IMR-90 (cell line): ENCODE data around the gene SNX27. TPM values are rescaled to one million over a fixed set of nuclear protein-coding genes. Genes with fewer than 3 reads are reported as not detected.
A peak's percentile ranks its signal among the peaks of the same experiment; 100 is the strongest.

Experiments
- ATAC-seq: fragments of 200-7000 bp; cut with Tn5 transposase; 2 replicates; pipeline ENCODE4 v1.9.1; 2020; ENCODE audit warnings: low read depth, mild to moderate bottlenecking, moderate library complexity
- BruUV-seq: library from RNA; stranded (reverse); fragments of 400-500 nt; replicated peaks from 2 replicates; lab custom pipeline; 2021; lab: Mats Ljungman, UMichigan
- CTCF ChIA-PET: fragments of 300-600 bp; formaldehyde crosslinking; extraction: SDS; loops from one replicate; lab custom pipeline; 2021; ENCODE audit warnings: antibody characterized with exemption; lab: Yijun Ruan, JAX
- POLR2A ChIA-PET: fragments of 300-600 bp; sonication (Branson Sonifier 250); formaldehyde crosslinking; loops from one replicate; lab custom pipeline; 2022; ENCODE audit warnings: antibody characterized with exemption; ENCODE audit not compliant: unreplicated experiment; lab: Charles Lee
- DNase-seq: peaks from one replicate; pipeline ENCODE4 v3.0.0; 2013
- H2AFZ ChIP-seq: replicated peaks from 2 replicates; pipeline ENCODE3; 2013; ENCODE audit warnings: low read length, mild to moderate bottlenecking; ENCODE audit not compliant: poor library complexity
- H2AK5ac ChIP-seq: 2 replicates; pipeline ENCODE4 v1.6.1; 2013; ENCODE audit warnings: low read depth, low read length, inconsistent platforms
- H2AK9ac ChIP-seq: replicated peaks from 2 replicates; pipeline ENCODE3; 2013; ENCODE audit warnings: mild to moderate bottlenecking, low read depth, low read length, moderate library complexity; ENCODE audit not compliant: poor library complexity
- H2BK120ac ChIP-seq: 2 replicates; pipeline ENCODE4 v1.6.1; 2013; ENCODE audit warnings: low read depth, low read length, inconsistent platforms
- H2BK15ac ChIP-seq: 3 replicates; pipeline ENCODE4 v1.6.1; 2013; ENCODE audit warnings: low read depth, low read length, inconsistent platforms
- H2BK20ac ChIP-seq: 2 replicates; pipeline ENCODE4 v1.6.1; 2013; ENCODE audit warnings: low read depth, mild to moderate bottlenecking, inconsistent platforms, low read length, moderate library complexity
- H2BK5ac ChIP-seq: 2 replicates; pipeline ENCODE4 v1.6.1; 2013; ENCODE audit warnings: mild to moderate bottlenecking, low read depth, low read length, inconsistent platforms; ENCODE audit not compliant: poor library complexity, severe bottlenecking
- H3K14ac ChIP-seq: replicated peaks from 2 replicates; pipeline ENCODE4 v1.6.1; 2013; ENCODE audit warnings: low read depth, low read length, inconsistent platforms
- H3K18ac ChIP-seq: 2 replicates; pipeline ENCODE4 v1.6.1; 2013; ENCODE audit warnings: low read depth, low read length, control low read depth
- H3K23ac ChIP-seq: 2 replicates; pipeline ENCODE4 v1.6.1; 2013; ENCODE audit warnings: low read depth, low read length, inconsistent platforms
- H3K27ac ChIP-seq: 2 replicates; pipeline ENCODE4 v1.5.1; 2013; ENCODE audit warnings: mild to moderate bottlenecking, control low read depth, low read length; ENCODE audit not compliant: insufficient read depth
- H3K27me3 ChIP-seq: 2 replicates; pipeline ENCODE4 v1.6.1; 2013; ENCODE audit warnings: low read length; ENCODE audit not compliant: control insufficient read depth, insufficient read depth
- H3K36me3 ChIP-seq: 2 replicates; pipeline ENCODE4 v1.6.1; 2013; ENCODE audit warnings: low read length, mixed read lengths; ENCODE audit not compliant: control insufficient read depth, insufficient read depth
- H3K4ac ChIP-seq: 2 replicates; pipeline ENCODE4 v1.6.1; 2013; ENCODE audit warnings: low read depth, low read length, inconsistent platforms
- H3K4me1 ChIP-seq: 2 replicates; pipeline ENCODE4 v1.6.1; 2013; ENCODE audit warnings: low read length, mixed read lengths; ENCODE audit not compliant: control insufficient read depth, insufficient read depth
- H3K4me2 ChIP-seq: 2 replicates; pipeline ENCODE4 v1.6.1; 2013; ENCODE audit warnings: low read depth, mild to moderate bottlenecking, control low read depth, low read length, moderate library complexity
- H3K4me3 ChIP-seq: 2 replicates; pipeline ENCODE4 v1.5.1; 2013; ENCODE audit warnings: low read depth, mild to moderate bottlenecking, control low read depth, low read length, moderate library complexity; ENCODE audit not compliant: insufficient read depth
- H3K56ac ChIP-seq: 2 replicates; pipeline ENCODE4 v1.6.1; 2013; ENCODE audit warnings: low read length, inconsistent platforms; ENCODE audit not compliant: insufficient read depth; ENCODE audit errors: extremely low read depth
- H3K79me1 ChIP-seq, 2 experiments: 2 replicates each; pipeline ENCODE4 v1.6.1; 2013; ENCODE audit warnings: low read length in 2 of 2, inconsistent platforms in 1 of 2, low read depth in 1 of 2
- H3K9ac ChIP-seq: 2 replicates; pipeline ENCODE4 v1.6.1; 2013; ENCODE audit warnings: low read depth, low read length, control low read depth
- H3K9me1 ChIP-seq: 2 replicates; pipeline ENCODE4 v1.6.1; 2013; ENCODE audit warnings: low read length, inconsistent platforms; ENCODE audit not compliant: insufficient read depth
- H3K9me3 ChIP-seq: 2 replicates; pipeline ENCODE4 v1.6.1; 2013; ENCODE audit warnings: low read length; ENCODE audit not compliant: control insufficient read depth, insufficient read depth
- H4K20me1 ChIP-seq: 2 replicates; pipeline ENCODE4 v1.6.1; 2013; ENCODE audit warnings: low read length, inconsistent platforms; ENCODE audit not compliant: insufficient read depth
- H4K5ac ChIP-seq: 2 replicates; pipeline ENCODE4 v1.6.1; 2013; ENCODE audit warnings: mild to moderate bottlenecking, low read depth, low read length, control low read depth
- H4K8ac ChIP-seq, 2 experiments: 2 replicates each; pipeline ENCODE4 v1.6.1; 2013; ENCODE audit warnings: low read depth in 2 of 2, low read length in 2 of 2, control low read depth in 1 of 2, inconsistent platforms in 1 of 2
- H4K91ac ChIP-seq: 2 replicates; pipeline ENCODE4 v1.6.1; 2013; ENCODE audit warnings: low read depth, low read length, inconsistent platforms; ENCODE audit not compliant: insufficient read depth
- BHLHE40 ChIP-seq: fragments of 150-350 bp; IDR thresholded peaks from 2 replicates; pipeline ENCODE4 v1.6.1; 2016; ENCODE audit warnings: mild to moderate bottlenecking, low read depth, low read length
- CEBPB ChIP-seq: IDR thresholded peaks from 2 replicates; pipeline ENCODE4 v1.6.1; 2012; ENCODE audit warnings: low read depth, low read length, improper control_type of control experiment
- CHD1 ChIP-seq: IDR thresholded peaks from 2 replicates; pipeline ENCODE4 v1.6.1; 2012; ENCODE audit warnings: low read depth, low read length, improper control_type of control experiment
- MAFK ChIP-seq: IDR thresholded peaks from 2 replicates; pipeline ENCODE4 v1.6.1; 2012; ENCODE audit warnings: low read depth, low read length, improper control_type of control experiment
- MAZ ChIP-seq: IDR thresholded peaks from 2 replicates; pipeline ENCODE4 v1.6.1; 2012; ENCODE audit warnings: low read depth, mild to moderate bottlenecking, low read length, improper control_type of control experiment, moderate library complexity, borderline replicate concordance
- SMC3 ChIP-seq: fragments of 150-350 bp; IDR thresholded peaks from 2 replicates; pipeline ENCODE4 v1.6.1; 2016; ENCODE audit warnings: low read depth, mild to moderate bottlenecking, antibody characterized with exemption, low read length, moderate library complexity
- WGBS, 2 experiments: methylation state at CpG; one replicate each; pipeline versions ENCODE4 v1.1.5 to v1.1.7; 2013; ENCODE audit warnings: missing lambda C conversion rate in 2 of 2; ENCODE audit not compliant: insufficient read length in 1 of 2; ENCODE audit errors: extremely low coverage in 2 of 2; 5-methylcytosine and 5-hydroxymethylcytosine counted together
- dilution Hi-C: fragments of 300-500 bp; cut with HindIII; formaldehyde crosslinking; loops from one replicate; pipeline ENCODE4 v1.14.3; 2018; ENCODE audit warnings: low sequenced_read_pairs; ENCODE audit not compliant: unreplicated experiment
- in situ Hi-C: fragments of 300-500 bp; cut with MboI; formaldehyde crosslinking; loops from 3 replicates; pipeline ENCODE4 v1.14.3; 2019; ENCODE audit warnings: low sequenced_read_pairs, inconsistent platforms, mixed read lengths
- intact Hi-C: fragments of 100-400 bp; cut with micrococcal nuclease; formaldehyde crosslinking; loops from 2 replicates; pipeline ENCODE4 v1.10.0; 2022
- polyA plus RNA-seq, 3 experiments: library from polyadenylated mRNA; depleted of rRNA; stranded (reverse); fragments of >200 nt; gene quantifications; 2 replicates each; pipeline ENCODE4 v1.2.3, GENCODE V29; 2012; ENCODE audit warnings: low replicate concordance in 1 of 3
- total RNA-seq: library from RNA; depleted of rRNA; stranded (reverse); fragments of >200 nt; gene quantifications from 2 replicates; pipeline ENCODE4 v1.2.3, GENCODE V29; 2012
- TF ChIP-seq, protein P1 (sequence below): fragments of 150-350 bp; IDR thresholded peaks from 2 replicates; pipeline ENCODE4 v1.6.1; 2017; ENCODE audit warnings: mild to moderate bottlenecking, antibody characterized with exemption, low read length, low read depth
- TF ChIP-seq, protein P2 (sequence below): conservative IDR thresholded peaks from 2 replicates; pipeline ENCODE4 v1.5.1; 2012; ENCODE audit warnings: mild to moderate bottlenecking, low read depth, low read length, improper control_type of control experiment

Gene SNX27
- total and polyA plus RNA-seq, 2 of the 4 experiments (the other 2 are of a cell fraction): 12.3 to 25.6 TPM

DNA sequence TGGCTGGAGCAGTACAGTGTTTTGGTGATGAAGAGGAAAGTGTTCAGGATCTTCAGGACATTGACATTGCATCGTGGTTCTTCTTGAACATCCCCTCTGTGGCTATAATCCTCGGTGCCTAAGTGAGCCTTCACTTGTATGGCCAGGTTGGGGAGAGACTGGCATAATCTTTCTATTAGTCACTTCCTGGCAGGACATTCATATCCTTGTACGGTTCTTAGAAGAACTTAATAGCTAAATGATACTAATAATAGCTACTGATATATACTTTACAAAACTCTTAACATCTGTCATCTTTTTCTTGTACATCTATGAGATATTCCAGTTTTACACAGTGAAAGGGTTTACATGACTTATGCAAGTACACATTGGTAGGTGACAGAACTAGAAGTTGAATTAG lies 69.0 kb downstream of the SNX27 start:
- peak overlapping the region; percentile 97 for H2BK120ac ChIP-seq
- H4K91ac ChIP-seq: peak overlapping the region; percentile 62
- in situ Hi-C loops (no loop called here), intact Hi-C loops (no loop called here), dilution Hi-C loops (no loop called here)
- TF ChIP-seq SMC3: no peak
- TF ChIP-seq, protein P1, sequence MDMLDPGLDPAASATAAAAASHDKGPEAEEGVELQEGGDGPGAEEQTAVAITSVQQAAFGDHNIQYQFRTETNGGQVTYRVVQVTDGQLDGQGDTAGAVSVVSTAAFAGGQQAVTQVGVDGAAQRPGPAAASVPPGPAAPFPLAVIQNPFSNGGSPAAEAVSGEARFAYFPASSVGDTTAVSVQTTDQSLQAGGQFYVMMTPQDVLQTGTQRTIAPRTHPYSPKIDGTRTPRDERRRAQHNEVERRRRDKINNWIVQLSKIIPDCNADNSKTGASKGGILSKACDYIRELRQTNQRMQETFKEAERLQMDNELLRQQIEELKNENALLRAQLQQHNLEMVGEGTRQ: no peak
- TF ChIP-seq MAFK: no peak
- TF ChIP-seq, protein P2, sequence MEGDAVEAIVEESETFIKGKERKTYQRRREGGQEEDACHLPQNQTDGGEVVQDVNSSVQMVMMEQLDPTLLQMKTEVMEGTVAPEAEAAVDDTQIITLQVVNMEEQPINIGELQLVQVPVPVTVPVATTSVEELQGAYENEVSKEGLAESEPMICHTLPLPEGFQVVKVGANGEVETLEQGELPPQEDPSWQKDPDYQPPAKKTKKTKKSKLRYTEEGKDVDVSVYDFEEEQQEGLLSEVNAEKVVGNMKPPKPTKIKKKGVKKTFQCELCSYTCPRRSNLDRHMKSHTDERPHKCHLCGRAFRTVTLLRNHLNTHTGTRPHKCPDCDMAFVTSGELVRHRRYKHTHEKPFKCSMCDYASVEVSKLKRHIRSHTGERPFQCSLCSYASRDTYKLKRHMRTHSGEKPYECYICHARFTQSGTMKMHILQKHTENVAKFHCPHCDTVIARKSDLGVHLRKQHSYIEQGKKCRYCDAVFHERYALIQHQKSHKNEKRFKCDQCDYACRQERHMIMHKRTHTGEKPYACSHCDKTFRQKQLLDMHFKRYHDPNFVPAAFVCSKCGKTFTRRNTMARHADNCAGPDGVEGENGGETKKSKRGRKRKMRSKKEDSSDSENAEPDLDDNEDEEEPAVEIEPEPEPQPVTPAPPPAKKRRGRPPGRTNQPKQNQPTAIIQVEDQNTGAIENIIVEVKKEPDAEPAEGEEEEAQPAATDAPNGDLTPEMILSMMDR: no peak
- TF ChIP-seq CEBPB: no peak
- TF ChIP-seq BHLHE40: no peak
- TF ChIP-seq MAZ: no peak
- TF ChIP-seq CHD1: no peak
- ChIA-PET CTCF (interaction anchor here (1.2 kb wide), 1 partner anchor 15 kb away, joined by 3 read pairs; no protein-coding TSS in a partner anchor), POLR2A (no interaction called here)
- peak overlapping the region; percentile 94 for H3K56ac ChIP-seq
- H4K5ac ChIP-seq: peak overlapping the region; percentile 78
- H3K36me3 ChIP-seq: peaks cover 2% of the 10 kb centered on the region
- H4K20me1 ChIP-seq: no peaks in the 10 kb centered on the region
- peaks cover 6% of the 10 kb centered on the region; the same call in 1 of the 2 replicates for H3K4me1 ChIP-seq
- H3K27ac ChIP-seq: peak overlapping the region; percentile 74
- H2AK5ac ChIP-seq: peak overlapping the region; percentile 71; the same call in 1 of the 2 replicates
- no peaks in the 10 kb centered on the region for H3K9me3 ChIP-seq
- H3K4me2 ChIP-seq: peak overlapping the region; percentile 87
- H2BK15ac ChIP-seq: peak overlapping the region; percentile 74; the same call in 2 of the 3 replicates
- peak overlapping the region; percentile 96 for H2BK20ac ChIP-seq
- H3K23ac ChIP-seq: peak overlapping the region; percentile 91
- no peak overlapping the region for H2AFZ ChIP-seq
- H4K8ac ChIP-seq: peak overlapping the region; percentile 27 to 87
- H2AK9ac ChIP-seq: no peak overlapping the region
- H3K18ac ChIP-seq: peak overlapping the region; percentile 62; the same call in 1 of the 2 replicates
- H3K4me3 ChIP-seq: no peak overlapping the region
- BruUV-seq: no TSS peak
- peaks cover 0 to 7% of the 10 kb centered on the region in 2 experiments; a peak in 2 of 4 replicates for H3K79me1 ChIP-seq
- no CpG with 5 or more reads among the region's 3 CpGs for WGBS, 2 experiments
- H3K9me1 ChIP-seq: peaks cover 4% of the 10 kb centered on the region
- ATAC-seq: peak; percentile 98
- peak overlapping the region; percentile 96 for H3K14ac ChIP-seq
- H3K4ac ChIP-seq: peak overlapping the region; percentile 96; the same call in 1 of the 2 replicates
- H3K27me3 ChIP-seq: no peaks in the 10 kb centered on the region
- DNase-seq: peak; percentile 89
- peak overlapping the region; percentile 4; the same call in 1 of the 2 replicates for H3K9ac ChIP-seq
- peak overlapping the region; percentile 100 for H2BK5ac ChIP-seq
